ENCODE data around the gene PIF1.
"Not testable (repeated sequence)": the region's sequence is repeated elsewhere in the genome, so short reads cannot be mapped to it uniquely, and the experiment has no call there.

DNA sequence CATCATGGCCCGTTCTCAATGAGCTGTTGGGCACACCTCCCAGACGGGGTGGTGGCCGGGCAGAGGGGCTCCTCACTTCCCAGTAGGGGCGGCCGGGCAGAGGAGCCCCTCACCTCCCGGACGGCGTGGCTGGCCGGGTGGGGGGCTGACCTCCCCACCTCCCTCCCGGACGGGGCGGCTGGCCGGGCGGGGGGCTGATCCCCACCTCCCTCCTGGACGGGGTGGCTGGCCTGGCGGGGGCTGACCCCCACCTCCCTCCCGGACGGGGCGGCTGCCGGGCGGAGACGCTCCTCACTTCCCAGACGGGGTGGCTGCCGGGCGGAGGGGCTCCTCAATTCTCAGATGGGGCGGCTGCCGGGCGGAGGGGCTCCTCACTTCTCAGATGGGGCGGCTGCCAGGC is 26.5 kb downstream of the PIF1 start:
- TF ChIP-seq, protein P1, sequence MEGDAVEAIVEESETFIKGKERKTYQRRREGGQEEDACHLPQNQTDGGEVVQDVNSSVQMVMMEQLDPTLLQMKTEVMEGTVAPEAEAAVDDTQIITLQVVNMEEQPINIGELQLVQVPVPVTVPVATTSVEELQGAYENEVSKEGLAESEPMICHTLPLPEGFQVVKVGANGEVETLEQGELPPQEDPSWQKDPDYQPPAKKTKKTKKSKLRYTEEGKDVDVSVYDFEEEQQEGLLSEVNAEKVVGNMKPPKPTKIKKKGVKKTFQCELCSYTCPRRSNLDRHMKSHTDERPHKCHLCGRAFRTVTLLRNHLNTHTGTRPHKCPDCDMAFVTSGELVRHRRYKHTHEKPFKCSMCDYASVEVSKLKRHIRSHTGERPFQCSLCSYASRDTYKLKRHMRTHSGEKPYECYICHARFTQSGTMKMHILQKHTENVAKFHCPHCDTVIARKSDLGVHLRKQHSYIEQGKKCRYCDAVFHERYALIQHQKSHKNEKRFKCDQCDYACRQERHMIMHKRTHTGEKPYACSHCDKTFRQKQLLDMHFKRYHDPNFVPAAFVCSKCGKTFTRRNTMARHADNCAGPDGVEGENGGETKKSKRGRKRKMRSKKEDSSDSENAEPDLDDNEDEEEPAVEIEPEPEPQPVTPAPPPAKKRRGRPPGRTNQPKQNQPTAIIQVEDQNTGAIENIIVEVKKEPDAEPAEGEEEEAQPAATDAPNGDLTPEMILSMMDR (IDR thresholded peaks at IDR 0.05; ENCODE audit: low read depth, low read length, poor library complexity, severe bottlenecking) = not testable (repeated sequence)
- not testable (repeated sequence) for TF ChIP-seq EZH2phosphoT487 (IDR thresholded peaks at IDR 0.05; ENCODE audit: borderline replicate concordance, low read length)
